Measurements from ENCODE around the gene KLF15. TPM values are rescaled to one million over a fixed set of nuclear protein-coding genes. Genes with fewer than 3 reads are reported as not detected.

The KLF15 gene
- polyA plus RNA-seq, 1 donor (not counting 4 experiments of a cell fraction or from before 2014, with no cell fraction given) = 0.03 TPM

- no peak overlapping the region for H2AFZ ChIP-seq (ENCODE audit: control insufficient read depth, low read length)
- H3K79me2 ChIP-seq (ENCODE audit: control insufficient read depth, insufficient read depth, low read length) = no peaks in the 10 kb centered on the region
- no peaks in the 10 kb centered on the region for H3K27me3 ChIP-seq (ENCODE audit: control insufficient read depth, extremely low read depth, insufficient read depth, low read length)
- H4K20me1 ChIP-seq (ENCODE audit: control insufficient read depth, extremely low read depth, insufficient read depth, low read length) = no peaks in the 10 kb centered on the region
- no peaks in the 10 kb centered on the region for H3K9me1 ChIP-seq (ENCODE audit: control insufficient read depth, extremely low read depth, insufficient read depth, low read length)
- no peak for DNase-seq (ENCODE audit: low read depth, low spot score)
- H3K9ac ChIP-seq (ENCODE audit: control insufficient read depth, extremely low read depth, insufficient read depth, low read length) = no peak overlapping the region
- H3K4me1 ChIP-seq (ENCODE audit: control insufficient read depth, extremely low read depth, insufficient read depth, low read length) = no peaks in the 10 kb centered on the region
- H3K4me2 ChIP-seq (ENCODE audit: control insufficient read depth, extremely low read depth, insufficient read depth, low read depth, low read length) = no peak overlapping the region
- dilution Hi-C loops (cut with MboI; ENCODE audit: extremely low pct_ligation_motif_present, low sequenced_read_pairs) = no loop called here
- H3K4me3 ChIP-seq (ENCODE audit: control insufficient read depth in 2 of 3, extremely low read depth in 1 of 3, insufficient read depth in 2 of 3, low read depth in 1 of 3, low read length in 3 of 3) = no peak overlapping the region
- FAIRE-seq = no peak
- no peaks in the 10 kb centered on the region for H3K9me3 ChIP-seq (ENCODE audit: control insufficient read depth, low read depth, low read length)
- TF ChIP-seq CTCF (optimal IDR thresholded peaks at IDR 0.05 in 1 of 3, IDR thresholded peaks at IDR 0.05 in 1 of 3, conservative IDR thresholded peaks at IDR 0.05 in 1 of 3; ENCODE audit: extremely low read depth in 1 of 3, insufficient read depth in 2 of 3, low read length in 3 of 3) (no peak), EZH2 (IDR thresholded peaks at IDR 0.05; ENCODE audit: low read length) (no peak)
- H3K36me3 ChIP-seq (ENCODE audit: control insufficient read depth in 2 of 2, extremely low read depth in 1 of 2, insufficient read depth in 2 of 2, low read length in 2 of 2) = no peaks in the 10 kb centered on the region
- no peak overlapping the region for H3K27ac ChIP-seq (ENCODE audit: control insufficient read depth, insufficient read depth, low read length)
Observed at GRCh38 chr3:126370606-126371005, 13.4 kb upstream of the KLF15 start.

- Histone ChIP-seq H3K9me3 (ENCODE audit: control insufficient read depth, low read depth, low read length) (no peaks in the 10 kb centered on the region), H3K79me2 (ENCODE audit: control insufficient read depth, insufficient read depth, low read length) (no peaks in the 10 kb centered on the region), H3K9ac (ENCODE audit: control insufficient read depth, extremely low read depth, insufficient read depth, low read length) (no peak overlapping the region), H3K27ac (ENCODE audit: control insufficient read depth, insufficient read depth, low read length) (no peak overlapping the region), H2AFZ (ENCODE audit: control insufficient read depth, low read length) (no peak overlapping the region), H3K4me2 (ENCODE audit: control insufficient read depth, extremely low read depth, insufficient read depth, low read depth, low read length) (no peak overlapping the region), H3K4me1 (ENCODE audit: control insufficient read depth, extremely low read depth, insufficient read depth, low read length) (no peaks in the 10 kb centered on the region), H4K20me1 (ENCODE audit: control insufficient read depth, extremely low read depth, insufficient read depth, low read length) (no peaks in the 10 kb centered on the region), H3K9me1 (ENCODE audit: control insufficient read depth, extremely low read depth, insufficient read depth, low read length) (no peaks in the 10 kb centered on the region), H3K27me3 (ENCODE audit: control insufficient read depth, extremely low read depth, insufficient read depth, low read length) (no peaks in the 10 kb centered on the region), H3K4me3 (ENCODE audit: control insufficient read depth in 2 of 3, extremely low read depth in 1 of 3, insufficient read depth in 2 of 3, low read depth in 1 of 3, low read length in 3 of 3) (no peak overlapping the region), H3K36me3 (ENCODE audit: control insufficient read depth in 2 of 2, extremely low read depth in 1 of 2, insufficient read depth in 2 of 2, low read length in 2 of 2) (no peaks in the 10 kb centered on the region)
- dilution Hi-C loops (cut with MboI; ENCODE audit: extremely low pct_ligation_motif_present, low sequenced_read_pairs) = no loop called here
- TF ChIP-seq EZH2 (IDR thresholded peaks at IDR 0.05; ENCODE audit: low read length) (no peak), CTCF (optimal IDR thresholded peaks at IDR 0.05 in 1 of 3, IDR thresholded peaks at IDR 0.05 in 1 of 3, conservative IDR thresholded peaks at IDR 0.05 in 1 of 3; ENCODE audit: extremely low read depth in 1 of 3, insufficient read depth in 2 of 3, low read length in 3 of 3) (no peak)
- DNase-seq (ENCODE audit: low read depth, low spot score) = no peak
- no peak for FAIRE-seq
Observed at GRCh38 chr3:126370055-126370454, 12.8 kb upstream of the KLF15 start.
